Thymus (tissue), 11 donors: ENCODE results near the gene ZNF136. TPM values are rescaled to one million over a fixed set of nuclear protein-coding genes. Genes with fewer than 3 reads are reported as not detected.

Experiments
- DNase-seq, 9 donors: peaks; one replicate each; pipeline ENCODE4 v3.0.0-alpha.2; 2013; ENCODE audit warnings: low spot score in 9 of 9, low read depth in 6 of 9, missing footprints in 1 of 9
- H3K27ac ChIP-seq, 2 donors: one replicate each; pipeline ENCODE4 v1.5.1; 2013; ENCODE audit warnings: control low read depth in 1 of 2, low read depth in 1 of 2, low read length in 1 of 2, mild to moderate bottlenecking in 1 of 2, moderate library complexity in 1 of 2
- H3K27me3 ChIP-seq, 2 donors: one replicate each; pipeline ENCODE4 v1.5.1; 2013; ENCODE audit warnings: low read length in 1 of 2; ENCODE audit not compliant: control insufficient read depth in 2 of 2, insufficient read depth in 1 of 2
- H3K36me3 ChIP-seq, 2 donors: one replicate each; pipeline ENCODE4 v1.5.1; 2013; ENCODE audit warnings: low read length in 1 of 2, mild to moderate bottlenecking in 1 of 2, moderate library complexity in 1 of 2; ENCODE audit not compliant: control insufficient read depth in 2 of 2, insufficient read depth in 2 of 2
- H3K4me1 ChIP-seq, 2 donors: one replicate each; pipeline ENCODE4 v1.5.1; 2013; ENCODE audit warnings: low read length in 2 of 2; ENCODE audit not compliant: control insufficient read depth in 2 of 2, insufficient read depth in 2 of 2
- H3K4me3 ChIP-seq, 2 donors: one replicate each; pipeline ENCODE4 v1.5.1; 2013; ENCODE audit warnings: low read length in 2 of 2, control low read depth in 1 of 2, mild to moderate bottlenecking in 1 of 2
- H3K9me3 ChIP-seq, 2 donors: one replicate each; pipeline ENCODE4 v1.5.1; 2013; ENCODE audit warnings: low read length in 1 of 2, mild to moderate bottlenecking in 1 of 2; ENCODE audit not compliant: control insufficient read depth in 2 of 2, insufficient read depth in 1 of 2
- WGBS: extraction: QIAGEN DNeasy Blood & Tissue Kit; methylation state at CpG from one replicate; pipeline ENCODE4 v1.1.7; 2013; 5-methylcytosine and 5-hydroxymethylcytosine counted together
- polyA plus RNA-seq: library from polyadenylated mRNA; stranded (reverse); fragments of 200-250 nt; gene quantifications from one replicate; pipeline ENCODE4 v1.2.3, GENCODE V29; 2013
- total RNA-seq: library from RNA; stranded (reverse); fragments of 120-200 nt; gene quantifications from one replicate; pipeline ENCODE4 v1.2.4, GENCODE V29; 2013
- donor health status: healthy.

The ZNF136 gene
- total and polyA plus RNA-seq, 2 donors: 8.3 to 10.7 TPM

- H3K27ac ChIP-seq: peak within 1 kb of the TSS; percentile 60 to 85
- no peaks in the 10 kb centered on the region for H3K9me3 ChIP-seq
- H3K4me1 ChIP-seq: peaks cover 12 to 25% of the 10 kb centered on the region in 2 donors
- WGBS: under 1% methylated on average over 49 of the region's 49 CpGs
- peak within 1 kb of the TSS; percentile 96 to 99 for H3K4me3 ChIP-seq
- H3K27me3 ChIP-seq: no peaks in the 10 kb centered on the region
- peak; percentile 74 to 95 (median 88) for DNase-seq
- peaks cover 8 to 9% of the 10 kb centered on the region in 2 donors for H3K36me3 ChIP-seq
These were observed 22.9 kb upstream of the ZNF136 start, which contains the start of gene ZNF20 for GRCh38 chr19:12139885-12140544. ZNF20 (minus strand) TSS chr19:12140350; CDS start chr19:12140182, 168 bp downstream.

DNA sequence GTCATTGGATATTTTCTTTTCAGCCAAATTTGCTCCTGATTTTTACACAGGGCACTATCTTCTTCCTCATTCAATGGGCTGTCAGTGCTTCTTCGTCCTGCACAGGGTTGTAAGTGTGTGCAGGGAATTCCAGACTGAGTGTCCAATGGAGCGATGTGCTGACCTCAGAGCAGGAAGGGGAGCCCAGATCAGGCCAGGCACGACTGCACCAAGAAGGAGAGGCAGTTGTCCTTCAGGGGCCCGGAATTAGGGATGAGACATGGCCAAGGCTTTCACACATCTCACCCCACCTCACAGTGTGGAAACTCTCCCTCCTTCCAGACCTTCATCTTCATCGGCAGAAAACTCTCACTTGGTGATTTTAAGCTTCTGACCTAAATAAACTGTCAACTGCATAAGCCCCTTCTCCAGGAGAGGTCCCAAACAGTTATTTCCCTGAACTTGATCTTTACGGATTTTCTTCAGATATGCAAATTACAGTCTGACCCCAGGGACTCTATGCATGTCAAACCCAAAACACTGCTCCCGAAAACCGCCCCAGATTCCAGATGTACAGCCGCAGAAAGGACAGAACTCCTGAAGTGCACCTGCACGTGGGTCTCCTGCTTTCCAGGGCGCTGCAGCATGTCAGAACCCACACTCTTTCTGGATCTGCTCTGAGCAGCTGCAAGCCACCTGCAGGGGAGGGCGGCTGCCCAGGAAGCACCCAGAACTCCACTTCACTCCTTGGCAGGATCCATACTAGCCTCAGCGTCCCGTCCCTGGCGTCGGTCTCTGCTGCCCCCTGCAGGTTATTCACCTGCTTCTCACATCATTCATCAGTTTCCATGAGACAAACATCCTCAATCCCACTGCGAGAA is 22.1 kb upstream of the ZNF136 start:
- Histone ChIP-seq H3K27ac (peak overlapping the region in 1 of 2 donors; percentile 85), H3K36me3 (peaks cover 3 to 7% of the 10 kb centered on the region in 2 donors), H3K9me3 (no peaks in the 10 kb centered on the region), H3K27me3 (no peaks in the 10 kb centered on the region), H3K4me1 (peaks cover 12 to 25% of the 10 kb centered on the region in 2 donors), H3K4me3 (peak overlapping the region; percentile 96 to 99)
- peak; percentile 69 to 95 (median 86) for DNase-seq
- WGBS: 6% methylated on average over 17 of the region's 17 CpGs

DNA sequence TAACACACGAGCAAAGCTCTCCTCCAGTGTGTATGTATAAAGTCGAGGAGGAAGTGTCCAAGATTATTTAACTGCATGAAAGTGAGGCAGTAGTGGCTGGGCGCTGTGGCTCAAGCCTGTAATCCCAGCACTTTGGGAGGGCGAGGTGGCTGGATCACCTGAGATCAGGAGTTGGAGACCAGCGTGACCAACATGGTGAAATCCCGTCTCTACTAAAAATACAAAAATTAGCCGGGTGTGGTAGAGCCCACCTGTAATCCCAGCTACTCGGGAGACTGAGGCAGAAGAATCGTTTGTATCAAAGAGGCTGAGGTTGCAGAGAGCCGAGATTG is 21.5 kb upstream of the ZNF136 start:
- H3K36me3 ChIP-seq: peaks cover 0 to 6% of the 10 kb centered on the region in 2 donors
- H3K4me3 ChIP-seq: no peak overlapping the region
- H3K27ac ChIP-seq: no peak overlapping the region
- DNase-seq: no peak
- no peaks in the 10 kb centered on the region for H3K27me3 ChIP-seq
- WGBS: 66% methylated on average over 10 of the region's 10 CpGs
- H3K4me1 ChIP-seq: peaks cover 12 to 25% of the 10 kb centered on the region in 2 donors
- no peaks in the 10 kb centered on the region for H3K9me3 ChIP-seq

- Histone ChIP-seq H3K27me3 (no peaks in the 10 kb centered on the region), H3K36me3 (peaks cover 0 to 9% of the 10 kb centered on the region in 2 donors), H3K4me1 (peaks cover 6 to 11% of the 10 kb centered on the region in 2 donors), H3K4me3 (no peak overlapping the region), H3K9me3 (no peaks in the 10 kb centered on the region), H3K27ac (no peak overlapping the region)
- 98% methylated on average over 8 of the region's 8 CpGs for WGBS
- no peak for DNase-seq
These were observed 17.5 kb upstream of the ZNF136 start for GRCh38 chr19:12145348-12145747.

GRCh38 chr19:12155324-12155860 is 7.5 kb upstream of the ZNF136 start:
- peaks cover 4 to 10% of the 10 kb centered on the region in 2 donors for H3K4me1 ChIP-seq
- 16% methylated on average over 11 of the region's 11 CpGs for WGBS
- peak in 1 of 9 donors; percentile 44 for DNase-seq
- no peaks in the 10 kb centered on the region for H3K36me3 ChIP-seq
- peaks cover 0 to 13% of the 10 kb centered on the region in 2 donors for H3K27me3 ChIP-seq
- H3K9me3 ChIP-seq: peaks cover 0 to 4% of the 10 kb centered on the region in 2 donors
- H3K27ac ChIP-seq: no peak overlapping the region
- H3K4me3 ChIP-seq: peak overlapping the region; percentile 55 to 62

DNA sequence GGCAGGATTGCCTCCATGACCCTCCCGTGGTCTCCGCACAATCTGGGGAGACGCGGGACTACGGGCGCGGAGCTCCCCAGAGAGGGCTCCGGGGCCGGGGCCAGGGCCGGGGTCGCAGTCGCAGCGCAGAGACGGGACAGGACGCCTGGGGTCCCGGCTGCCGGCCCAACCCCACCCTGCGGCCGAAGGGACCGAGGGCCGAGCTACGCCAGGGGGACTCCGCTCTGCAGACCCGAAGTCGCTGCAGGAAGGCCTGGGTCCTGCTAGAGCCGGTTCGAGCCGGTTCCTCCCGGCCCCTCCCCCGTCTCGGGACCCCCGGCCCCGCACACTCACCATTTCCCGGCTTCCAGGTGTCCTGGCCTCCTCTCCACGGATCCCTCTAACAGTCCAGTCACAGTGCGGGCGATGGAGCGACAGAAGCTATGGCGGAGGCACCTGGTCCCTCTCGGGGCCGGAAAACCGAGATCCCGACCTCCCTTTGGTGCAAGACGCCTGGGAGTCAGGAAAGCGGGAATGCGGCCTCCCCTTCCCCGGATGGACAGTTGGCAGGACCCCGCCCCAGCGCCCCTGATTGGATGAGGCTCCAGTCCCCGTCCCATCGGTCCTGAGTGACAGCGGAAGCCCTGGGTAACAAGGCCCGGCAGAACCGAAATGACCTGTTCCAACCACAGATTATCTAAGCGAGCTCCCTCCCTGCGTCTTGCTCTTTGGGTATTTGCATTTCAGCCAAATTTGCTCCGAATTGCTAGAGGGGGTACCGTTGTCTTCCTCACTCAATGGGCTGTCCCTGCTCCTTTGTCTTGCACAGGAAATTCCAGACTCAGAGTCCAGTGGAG is 6.5 kb upstream of the ZNF136 start, which contains the start of gene ZNF625:
TSS of gene ZNF625 (minus strand) at position 512 of the 836 bp plus-strand sequence. CDS start at position 336, 176 bp downstream.
- H3K4me3 ChIP-seq: peak within 1 kb of the TSS; percentile 55 to 62
- peak in 3 of 9 donors; percentile 16 to 51 (median 25) for DNase-seq
- H3K36me3 ChIP-seq: no peaks in the 10 kb centered on the region
- 1% methylated on average over 58 of the region's 58 CpGs for WGBS
- peaks cover 0 to 13% of the 10 kb centered on the region in 2 donors for H3K27me3 ChIP-seq
- peaks cover 4 to 10% of the 10 kb centered on the region in 2 donors for H3K4me1 ChIP-seq
- H3K9me3 ChIP-seq: peaks cover 0 to 4% of the 10 kb centered on the region in 2 donors
- peak within 1 kb of the TSS; percentile 53 to 75 for H3K27ac ChIP-seq

DNA sequence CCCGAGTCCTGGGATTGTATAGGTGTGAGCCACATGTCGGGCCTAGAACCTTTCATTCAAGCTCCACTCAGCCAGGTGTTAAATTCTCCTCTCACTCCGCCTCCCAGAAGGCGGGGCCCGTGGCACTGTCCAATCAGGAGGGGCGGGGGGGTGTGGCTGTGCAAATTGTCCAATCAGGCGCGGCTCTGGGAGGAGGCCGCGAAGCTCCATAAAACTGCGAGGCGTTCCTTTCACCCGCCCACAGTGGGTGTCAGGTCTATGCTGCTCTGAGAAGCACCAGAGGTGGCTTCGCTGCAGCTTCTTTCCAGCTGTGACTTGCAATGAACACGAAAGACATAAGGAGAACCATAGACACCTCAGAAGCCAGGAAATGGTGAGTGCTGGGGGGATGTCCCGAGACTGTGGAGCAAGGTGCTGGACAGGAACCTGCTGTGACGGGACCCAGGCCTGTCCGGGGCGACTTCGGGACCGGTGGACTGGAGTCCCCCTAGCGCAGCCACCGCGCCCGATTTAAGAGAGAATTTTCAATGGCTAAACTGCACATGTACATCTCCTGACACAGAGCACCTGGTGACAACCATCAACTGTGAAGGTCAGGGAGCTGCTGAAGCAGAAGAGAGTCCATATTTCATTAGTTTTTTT is 3.0 kb upstream of the ZNF136 start:
- no peak for DNase-seq
- 97% methylated on average over 25 of the region's 25 CpGs for WGBS
- no peak overlapping the region for H3K27ac ChIP-seq
- no peaks in the 10 kb centered on the region for H3K36me3 ChIP-seq
- no peak overlapping the region for H3K4me3 ChIP-seq
- H3K27me3 ChIP-seq: peaks cover 0 to 13% of the 10 kb centered on the region in 2 donors
- peaks cover 9 to 20% of the 10 kb centered on the region in 2 donors for H3K4me1 ChIP-seq
- peaks cover 0 to 4% of the 10 kb centered on the region in 2 donors for H3K9me3 ChIP-seq

- Histone ChIP-seq H3K4me1 (peaks cover 5 to 13% of the 10 kb centered on the region in 2 donors), H3K36me3 (no peaks in the 10 kb centered on the region), H3K27ac (peak overlapping the region in 1 of 2 donors; percentile 41), H3K9me3 (peaks cover 0 to 4% of the 10 kb centered on the region in 2 donors), H3K27me3 (no peaks in the 10 kb centered on the region), H3K4me3 (peak overlapping the region; percentile 74 to 97)
- WGBS: 18% methylated on average over 8 of the region's 8 CpGs
- DNase-seq: no peak
These were observed 399 bp upstream of the ZNF136 start for GRCh38 chr19:12162513-12162881.
